DMS153 treated with DMSO at 0.1 percent for 48 hours (cell line): ENCODE data around the gene TRIM41.
"Not testable (repeated sequence)": the region's sequence is repeated elsewhere in the genome, so short reads cannot be mapped to it uniquely, and the experiment has no call there.

ENCODE experiments used
- DNase-seq: peaks from one replicate; lab custom pipeline; 2025; ENCODE audit not compliant: unreplicated experiment; lab: John Stamatoyannopoulos, UW

Gene TRIM41

GRCh38 chr5:181248277-181248676 lies 25.2 kb downstream of the TRIM41 start:
- DNase-seq = no peak

- no peak for DNase-seq
Observed at GRCh38 chr5:181255276-181255675, 32.2 kb downstream of the TRIM41 start.

GRCh38 chr5:181255836-181256578 lies 32.9 kb downstream of the TRIM41 start:
- no peak for DNase-seq

- no peak for DNase-seq
Observed at GRCh38 chr5:181258576-181258975, 35.5 kb downstream of the TRIM41 start.

GRCh38 chr5:181259283-181259682 lies 36.2 kb downstream of the TRIM41 start:
- DNase-seq = no peak

- no peak for DNase-seq
Observed at GRCh38 chr5:181259974-181260719, 37.1 kb downstream of the TRIM41 start.

- DNase-seq = no peak
Observed at GRCh38 chr5:181260720-181261319, 37.7 kb downstream of the TRIM41 start, which contains the start of gene TRIM52. TSS of gene TRIM52 (minus strand) at chr5:181261143. CDS start at chr5:181260813, 330 bp downstream.

- no peak for DNase-seq
Observed at GRCh38 chr5:181261320-181262049, 38.4 kb downstream of the TRIM41 start.

GRCh38 chr5:181263633-181264032 lies 40.6 kb downstream of the TRIM41 start:
- DNase-seq = no peak

GRCh38 chr5:181265092-181265671 lies 42.1 kb downstream of the TRIM41 start:
- no peak for DNase-seq

GRCh38 chr5:181267291-181267904 lies 44.3 kb downstream of the TRIM41 start:
- DNase-seq = not testable (repeated sequence)

GRCh38 chr5:181267907-181268306 lies 44.8 kb downstream of the TRIM41 start:
- not testable (repeated sequence) for DNase-seq

GRCh38 chr5:181271081-181271480 lies 48.0 kb downstream of the TRIM41 start:
- no peak for DNase-seq

GRCh38 chr5:181273433-181273744 lies 50.3 kb downstream of the TRIM41 start:
- not testable (repeated sequence) for DNase-seq

GRCh38 chr5:181280251-181280762 lies 57.2 kb downstream of the TRIM41 start:
- DNase-seq = no peak

- no peak for DNase-seq
Observed at GRCh38 chr5:181281077-181281983, 58.2 kb downstream of the TRIM41 start.

- no peak for DNase-seq
Observed at GRCh38 chr5:181281984-181282316, 58.9 kb downstream of the TRIM41 start.

GRCh38 chr5:181282415-181282814 lies 59.3 kb downstream of the TRIM41 start:
- not testable (repeated sequence) for DNase-seq

GRCh38 chr5:181282874-181283273 lies 59.8 kb downstream of the TRIM41 start:
- DNase-seq = no peak
